NCI-H2107 treated with DMSO at 0.1 percent for 48 hours (cell line): Measurements from ENCODE around the gene MRPL57.
"Not testable (repeated sequence)": the region's sequence is repeated elsewhere in the genome, so short reads cannot be mapped to it uniquely, and the experiment has no call there.

ENCODE experiments used
- DNase-seq: peaks from one replicate; lab custom pipeline; 2025; ENCODE audit not compliant: unreplicated experiment; lab: John Stamatoyannopoulos, UW

MRPL57 gene

DNA sequence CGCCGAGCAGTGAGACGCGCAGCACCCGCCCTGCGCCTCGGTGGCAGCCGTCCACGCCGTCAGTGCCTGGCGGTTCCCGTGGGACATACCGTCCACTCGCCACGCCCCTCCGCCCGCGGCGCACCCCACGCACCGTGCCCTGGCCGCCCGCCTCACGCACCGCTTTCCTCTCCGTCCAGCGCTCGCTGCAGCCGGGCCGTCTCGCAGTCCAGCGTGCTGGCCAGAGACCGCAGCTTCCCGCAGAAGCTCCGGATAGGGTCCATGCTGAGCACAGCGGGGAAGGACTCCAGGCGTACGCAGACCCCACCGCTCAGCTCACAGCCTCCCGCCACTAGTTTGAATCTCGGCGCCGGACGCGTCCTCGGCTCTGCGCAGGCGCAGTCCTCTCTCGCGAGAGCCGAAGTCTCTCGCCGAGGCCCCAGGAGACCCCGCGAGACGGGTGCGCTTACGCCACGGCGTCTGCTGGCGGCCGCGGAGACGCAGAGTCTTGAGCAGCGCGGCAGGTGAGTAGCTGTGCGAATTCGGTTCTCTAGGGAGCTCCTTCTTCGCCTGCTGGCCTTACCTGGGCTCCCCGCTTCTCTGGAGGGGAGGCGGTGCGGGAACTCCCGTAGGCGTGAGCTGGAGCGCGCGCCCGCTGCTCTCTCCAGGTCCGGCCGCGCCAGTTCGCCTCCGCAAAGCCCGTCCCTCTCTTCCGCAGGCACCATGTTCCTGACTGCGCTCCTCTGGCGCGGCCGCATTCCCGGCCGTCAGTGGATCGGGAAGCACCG, at the start of gene MRPL57, which contains the start of gene SKA3:
MRPL57 (plus strand) TSS at position 444 of the 767 bp plus-strand sequence; CDS start at position 703, 259 bp downstream.
SKA3 (minus strand) TSS at position 338 of the 767 bp plus-strand sequence; CDS start at position 263, 75 bp downstream.
- peak; percentile 64 for DNase-seq

GRCh38 chr13:21130116-21130515, 46.3 kb upstream of the MRPL57 start:
- no peak for DNase-seq

DNA sequence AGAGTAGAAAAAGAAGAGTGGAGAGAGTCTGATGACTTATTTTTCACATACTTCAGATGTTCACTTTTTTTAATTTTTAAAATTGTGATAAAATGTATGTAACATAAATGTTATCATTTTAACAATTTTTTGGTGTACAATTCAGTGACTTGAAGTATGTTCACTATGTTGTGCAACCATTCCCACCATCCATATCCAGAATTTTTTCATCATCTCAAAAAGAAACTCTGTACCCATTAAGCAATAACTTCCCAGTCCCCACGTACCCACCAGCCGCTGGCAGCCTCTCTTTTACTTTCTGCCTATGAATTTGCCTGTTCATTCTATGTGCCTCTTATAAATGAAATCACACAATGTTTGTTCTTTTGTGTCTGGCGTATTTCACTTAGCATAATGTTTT, 43.4 kb upstream of the MRPL57 start:
- DNase-seq: no peak

DNA sequence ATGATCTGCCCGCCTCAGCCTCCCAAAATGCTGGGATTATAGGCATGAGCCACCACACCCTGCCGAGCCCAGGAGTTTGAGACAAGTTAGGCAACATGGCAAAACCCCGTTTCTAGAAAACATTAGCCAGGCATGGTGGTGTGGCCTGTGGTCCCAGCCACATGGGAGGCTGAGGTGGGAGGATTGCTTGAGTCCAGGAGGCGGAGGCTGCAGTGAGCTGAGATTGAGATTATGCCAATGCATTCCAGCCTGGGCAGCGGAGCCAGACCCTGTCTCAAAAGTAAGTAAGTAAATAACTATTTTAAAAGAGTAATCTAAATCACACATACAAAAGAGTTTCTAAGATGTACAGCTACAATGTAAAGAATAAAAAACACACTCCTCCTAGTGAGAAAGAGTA, 42.0 kb upstream of the MRPL57 start:
- no peak for DNase-seq

GRCh38 chr13:21135833-21136232, 40.6 kb upstream of the MRPL57 start:
- not testable (repeated sequence) for DNase-seq

DNA sequence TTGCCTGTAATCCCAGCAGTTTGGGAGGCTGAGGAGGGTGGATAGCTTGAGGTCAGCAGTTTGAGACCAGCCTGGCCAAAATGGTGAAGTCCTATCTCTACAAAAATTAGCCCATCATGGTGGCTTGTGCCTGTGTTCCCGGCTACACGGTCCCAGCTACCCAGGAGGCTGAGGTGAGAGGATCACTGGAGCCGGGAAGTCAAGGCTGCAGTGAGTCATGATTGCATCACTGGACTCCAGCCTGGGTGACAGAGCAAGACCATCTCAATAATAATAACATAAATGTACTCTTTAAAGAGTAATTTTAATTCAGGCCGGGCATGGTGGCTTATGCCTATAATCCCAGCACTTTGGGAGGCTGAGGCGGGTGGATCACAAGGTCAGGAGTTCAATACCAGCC, 38.8 kb upstream of the MRPL57 start:
- no peak for DNase-seq

DNA sequence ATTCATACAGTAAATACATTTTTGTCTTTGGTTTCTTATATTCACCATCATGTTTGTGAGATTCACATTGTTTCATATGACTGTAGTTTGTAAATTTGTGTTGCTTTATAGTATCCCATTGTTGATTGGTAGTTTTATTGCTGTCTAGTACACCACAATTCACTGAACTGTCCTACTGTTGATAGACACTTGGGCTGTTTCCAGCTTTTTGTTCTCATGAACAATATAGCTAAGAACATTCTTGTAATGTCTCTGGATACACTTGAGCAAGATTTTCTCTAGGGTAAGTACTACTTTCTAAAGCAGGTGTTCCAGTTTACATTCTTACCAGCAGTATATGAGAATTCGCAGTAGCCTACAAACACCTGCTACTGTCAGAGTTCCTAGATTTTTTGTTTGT, 37.9 kb upstream of the MRPL57 start:
- DNase-seq: no peak

GRCh38 chr13:21139374-21139773, 37.1 kb upstream of the MRPL57 start:
- no peak for DNase-seq

GRCh38 chr13:21142766-21143165, 33.7 kb upstream of the MRPL57 start:
- DNase-seq: no peak

DNA sequence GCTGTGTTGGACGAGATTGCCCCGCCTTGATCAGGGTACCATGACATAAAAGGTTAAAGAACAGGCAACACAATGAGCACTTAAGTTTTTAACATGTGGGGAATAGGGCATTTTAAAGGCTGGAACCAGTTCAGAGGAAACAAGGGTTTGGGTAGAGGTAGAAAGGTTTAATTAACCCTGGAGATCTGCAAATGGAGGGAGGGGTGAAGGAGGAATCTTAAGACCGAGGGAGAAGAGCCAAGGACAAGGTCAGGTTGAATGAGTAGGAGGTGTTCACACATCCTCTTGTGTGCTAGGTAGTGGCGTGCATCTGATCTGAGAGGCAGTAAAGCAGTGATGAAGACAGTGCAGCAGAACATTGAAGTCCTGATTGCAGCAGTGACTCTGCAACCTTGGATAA, 28.6 kb upstream of the MRPL57 start:
- DNase-seq: no peak

- DNase-seq: no peak
Measured at GRCh38 chr13:21148557-21149258, 27.8 kb upstream of the MRPL57 start.

DNA sequence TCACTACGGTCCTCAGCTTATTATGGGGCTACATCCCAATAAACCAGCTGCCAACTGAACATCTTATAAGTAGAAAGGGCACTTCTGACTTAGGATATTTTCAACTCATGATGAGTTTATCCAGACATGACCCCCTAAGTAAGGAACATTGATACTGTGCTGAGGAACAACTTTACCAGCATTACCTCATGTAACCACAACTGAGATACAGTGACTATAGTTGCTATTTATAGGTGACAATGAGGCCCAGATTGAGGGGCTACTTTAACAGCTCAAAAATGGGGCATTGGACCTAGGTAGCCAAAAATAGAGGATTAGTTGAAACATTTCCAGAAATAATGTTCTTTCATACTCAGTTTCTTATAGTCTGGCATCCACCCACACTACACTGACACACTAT, 26.9 kb upstream of the MRPL57 start:
- DNase-seq: no peak

DNA sequence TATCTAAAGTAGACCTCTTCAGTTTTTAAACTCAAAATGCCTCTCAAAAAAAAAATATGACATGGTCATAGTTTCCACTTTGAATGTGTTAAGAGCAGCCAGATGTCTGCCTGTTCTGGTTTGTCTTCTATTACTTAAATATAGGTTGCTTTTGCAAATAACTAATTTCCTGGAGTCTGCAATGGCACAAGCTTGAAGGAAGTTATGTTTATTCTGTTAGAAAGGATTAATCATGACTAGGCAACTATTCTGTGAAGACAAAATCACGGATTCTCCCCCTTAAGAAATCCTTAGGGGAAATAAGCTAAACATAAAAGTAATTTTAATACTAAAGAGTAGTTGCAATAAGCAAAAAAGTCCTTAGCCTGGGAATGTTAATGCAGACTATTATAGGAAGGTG, 26.4 kb upstream of the MRPL57 start:
- DNase-seq: no peak

- DNase-seq: no peak
Measured at GRCh38 chr13:21152251-21152899, 24.1 kb upstream of the MRPL57 start.

DNA sequence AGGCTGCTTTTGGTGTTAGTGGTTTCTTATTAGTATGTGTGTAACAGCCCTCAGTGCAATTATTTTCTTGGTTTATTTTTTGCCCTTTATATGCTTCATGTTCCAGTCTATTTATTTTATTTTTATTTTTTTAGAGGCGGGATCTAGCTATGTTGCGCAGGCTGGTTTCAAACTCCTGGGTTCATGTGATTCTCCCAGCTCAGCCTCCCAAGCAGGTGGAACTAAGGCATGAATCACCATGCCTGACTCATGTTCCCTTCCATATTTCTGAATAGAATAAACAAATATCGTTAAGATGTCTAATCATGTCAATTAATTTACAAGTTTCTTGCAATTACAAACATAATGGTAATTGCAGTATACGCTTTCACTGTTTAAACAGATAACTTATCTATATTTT, 11.8 kb upstream of the MRPL57 start:
- DNase-seq: no peak

DNA sequence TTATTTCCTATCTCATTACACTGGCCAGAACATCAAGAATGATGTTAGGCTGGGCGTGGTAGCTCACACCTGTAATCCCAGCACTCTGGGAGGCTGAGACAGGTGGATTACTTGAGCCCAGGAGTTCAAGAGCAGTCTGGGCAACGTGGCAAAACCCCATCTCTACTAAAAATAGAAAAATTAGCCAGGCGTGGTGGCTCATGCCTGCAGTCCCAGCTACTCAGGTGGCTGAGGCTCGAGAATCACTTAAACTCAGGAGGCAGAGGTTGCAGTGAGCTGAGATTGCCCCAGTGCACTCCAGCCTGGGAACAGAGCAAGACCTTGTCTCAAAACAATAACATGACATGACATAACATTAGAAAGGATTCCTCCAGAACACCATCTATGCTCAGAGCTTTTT, 10.9 kb upstream of the MRPL57 start:
- DNase-seq: not testable (repeated sequence)

- DNase-seq: no peak
Measured at GRCh38 chr13:21171420-21171819, 5.0 kb upstream of the MRPL57 start.

GRCh38 chr13:21173767-21174166, 2.7 kb upstream of the MRPL57 start:
- DNase-seq: not testable (repeated sequence)

- peak; percentile 28 for DNase-seq
Measured at GRCh38 chr13:21175656-21176214, 723 bp upstream of the MRPL57 start.

DNA sequence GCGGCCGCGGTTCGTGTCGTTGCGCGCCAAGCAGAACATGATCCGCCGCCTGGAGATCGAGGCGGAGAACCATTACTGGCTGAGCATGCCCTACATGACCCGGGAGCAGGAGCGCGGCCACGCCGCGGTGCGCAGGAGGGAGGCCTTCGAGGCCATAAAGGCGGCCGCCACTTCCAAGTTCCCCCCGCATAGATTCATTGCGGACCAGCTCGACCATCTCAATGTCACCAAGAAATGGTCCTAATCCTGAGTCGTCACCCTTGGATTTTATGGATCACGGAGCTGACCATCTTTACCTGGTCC, 475 bp downstream of the MRPL57 start:
- no peak for DNase-seq

GRCh38 chr13:21181671-21182070, 5.2 kb downstream of the MRPL57 start:
- DNase-seq: no peak

DNA sequence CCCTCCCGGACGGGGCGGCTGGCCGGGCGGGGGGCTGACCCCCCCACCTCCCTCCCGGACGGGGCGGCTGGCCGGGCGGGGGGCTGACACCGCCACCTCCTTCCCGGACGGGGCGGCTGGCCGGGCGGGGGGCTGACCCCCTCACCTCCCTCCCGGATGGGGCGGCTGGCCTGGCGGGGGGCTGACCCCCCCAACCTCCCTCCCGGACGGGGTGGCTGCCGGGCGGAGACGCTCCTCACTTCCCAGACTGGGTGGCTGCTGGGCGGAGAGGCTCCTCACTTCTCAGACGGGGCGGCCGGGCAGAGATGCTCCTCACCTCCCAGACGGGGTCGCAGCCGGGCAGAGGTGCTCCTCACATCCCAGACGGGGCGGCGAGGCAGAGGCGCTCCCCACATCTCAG, 10.0 kb downstream of the MRPL57 start:
- DNase-seq: not testable (repeated sequence)
